Activated T-helper 2 cell treated with anti-CD3 and anti-CD28 coated beads, Interferon-gamma antibody, Interleukin-2, Interleukin-4, amounts not matched to agents 10 μg/mL and 5 μg/mL and 100 μg/mL, durations not matched to agents 14 hours and 24 hours and 36 hours (primary cell): ENCODE data around the gene PYDC1. TPM values are rescaled to one million over a fixed set of nuclear protein-coding genes. Genes with fewer than 3 reads are reported as not detected.
"Not testable (repeated sequence)": the region's sequence is repeated elsewhere in the genome, so short reads cannot be mapped to it uniquely, and the experiment has no call there.

Source experiments
- DNase-seq: peaks from one replicate; pipeline ENCODE4 v3.0.0; 2021; ENCODE audit warnings: low spot score
- H3K27ac Mint-ChIP-seq: one replicate; pipeline ENCODE4 v1.8.0; 2021; ENCODE audit warnings: mixed read lengths
- H3K27me3 Mint-ChIP-seq: one replicate; pipeline ENCODE4 v1.8.0; 2021; ENCODE audit warnings: low read depth, mixed read lengths
- H3K36me3 Mint-ChIP-seq: one replicate; pipeline ENCODE4 v1.8.0; 2021; ENCODE audit warnings: low read depth, mixed read lengths
- H3K4me1 Mint-ChIP-seq: one replicate; pipeline ENCODE4 v1.8.0; 2021; ENCODE audit warnings: low read depth, mixed read lengths
- H3K4me3 Mint-ChIP-seq: one replicate; pipeline ENCODE4 v1.8.0; 2021; ENCODE audit warnings: low read depth, mild to moderate bottlenecking, moderate library complexity, mixed read lengths
- H3K9me3 Mint-ChIP-seq: one replicate; pipeline ENCODE4 v1.8.0; 2021; ENCODE audit warnings: mixed read lengths
- intact Hi-C: fragments of 100-400 bp; cut with micrococcal nuclease; formaldehyde crosslinking; loops from one replicate; pipeline ENCODE4 v1.15.1; 2023
- total RNA-seq: library from RNA; stranded (reverse); gene quantifications from 2 replicates; pipeline ENCODE4 v1.2.3, GENCODE V29; 2022

PYDC1 gene
- total RNA-seq, 1 donor from 2014 or later = not detected

- no peaks in the 10 kb centered on the region for H3K9me3 Mint-ChIP-seq
- H3K4me1 Mint-ChIP-seq = peaks cover 35% of the 10 kb centered on the region
- intact Hi-C loops = loop anchor here (5.0 kb wide), 1 partner anchor 62 kb away; the partner anchor contains the start of gene KAT8
- peak overlapping the region; percentile 98 for H3K4me3 Mint-ChIP-seq
- no peak for DNase-seq
- H3K27ac Mint-ChIP-seq = peak overlapping the region; percentile 95
- no peaks in the 10 kb centered on the region for H3K27me3 Mint-ChIP-seq
- H3K36me3 Mint-ChIP-seq = peaks cover 37% of the 10 kb centered on the region
Measured at GRCh38 chr16:31179219-31179746, 37.7 kb downstream of the PYDC1 start.

- Mint-ChIP-seq H3K9me3 (no peaks in the 10 kb centered on the region), H3K27me3 (no peaks in the 10 kb centered on the region), H3K4me3 (peak overlapping the region; percentile 6), H3K36me3 (peaks cover 16% of the 10 kb centered on the region), H3K4me1 (peaks cover 15% of the 10 kb centered on the region), H3K27ac (peak overlapping the region; percentile 67)
- DNase-seq = peak; percentile 47
- intact Hi-C loops = loop anchor here (5.0 kb wide), 1 partner anchor 60 kb away; the partner anchor contains the start of gene KAT8
Measured at GRCh38 chr16:31177136-31177535, 39.8 kb downstream of the PYDC1 start.

- H3K27me3 Mint-ChIP-seq, H3K36me3 Mint-ChIP-seq, H3K4me1 Mint-ChIP-seq, H3K27ac Mint-ChIP-seq, H3K9me3 Mint-ChIP-seq, DNase-seq, intact Hi-C loops, H3K4me3 Mint-ChIP-seq: not testable (repeated sequence)
Measured at GRCh38 chr16:31170048-31170447, 46.9 kb downstream of the PYDC1 start.

GRCh38 chr16:31168848-31169247 lies 48.1 kb downstream of the PYDC1 start:
- no peaks in the 10 kb centered on the region for H3K27me3 Mint-ChIP-seq
- no peaks in the 10 kb centered on the region for H3K36me3 Mint-ChIP-seq
- no peak overlapping the region for H3K4me3 Mint-ChIP-seq
- no peaks in the 10 kb centered on the region for H3K9me3 Mint-ChIP-seq
- intact Hi-C loops = no loop called here
- no peak overlapping the region for H3K27ac Mint-ChIP-seq
- no peaks in the 10 kb centered on the region for H3K4me1 Mint-ChIP-seq
- no peak for DNase-seq

- H3K27me3 Mint-ChIP-seq = no peaks in the 10 kb centered on the region
- no peak for DNase-seq
- intact Hi-C loops = no loop called here
- H3K4me3 Mint-ChIP-seq = no peak overlapping the region
- H3K36me3 Mint-ChIP-seq = no peaks in the 10 kb centered on the region
- H3K4me1 Mint-ChIP-seq = no peaks in the 10 kb centered on the region
- H3K9me3 Mint-ChIP-seq = no peaks in the 10 kb centered on the region
- no peak overlapping the region for H3K27ac Mint-ChIP-seq
Measured at GRCh38 chr16:31167315-31167714, 49.6 kb downstream of the PYDC1 start.

Other genes with a start within 250 kb of the PYDC1 start
- gene HSD3B7, start 231.9 kb downstream of the PYDC1 start, total RNA-seq = 2.9 and 3.3 TPM in 2 replicates
- 0.57 and 0.97 TPM in 2 replicates for gene STX1B, start 206.5 kb downstream of the PYDC1 start, total RNA-seq
- 48.2 and 51.8 TPM in 2 replicates for gene STX4, start 183.6 kb downstream of the PYDC1 start, total RNA-seq
- 12.7 and 13.2 TPM in 2 replicates for gene ZNF668, start 142.9 kb downstream of the PYDC1 start, total RNA-seq
- 24.4 and 24.5 TPM in 2 replicates for gene ZNF646, start 142.7 kb downstream of the PYDC1 start, total RNA-seq
- 4.8 and 5.1 TPM in 2 replicates for gene PRSS53, start 128.2 kb downstream of the PYDC1 start, total RNA-seq
- 54.5 and 60.0 TPM in 2 replicates for gene VKORC1, start 122.3 kb downstream of the PYDC1 start, total RNA-seq
- gene BCKDK, start 108.7 kb downstream of the PYDC1 start, total RNA-seq = 47.5 and 50.0 TPM in 2 replicates
- gene KAT8, start 99.5 kb downstream of the PYDC1 start, total RNA-seq = 60.5 and 61.2 TPM in 2 replicates
- not detected in 2 replicates for gene PRSS8, start 81.4 kb downstream of the PYDC1 start, total RNA-seq
- gene PRSS36, start 67.1 kb downstream of the PYDC1 start, total RNA-seq = 0.07 and 0.14 TPM in 2 replicates
- 874 and 904 TPM in 2 replicates for gene FUS, start 37.0 kb downstream of the PYDC1 start, total RNA-seq
- gene PYCARD, start 14.4 kb downstream of the PYDC1 start, total RNA-seq = 15.1 and 15.3 TPM in 2 replicates
- gene TRIM72, start 3.0 kb downstream of the PYDC1 start, total RNA-seq = 0.11 TPM in 1 of 2 replicates, not detected in the other
- 7.0 and 8.4 TPM in 2 replicates for gene ITGAM, start 42.8 kb upstream of the PYDC1 start, total RNA-seq
- gene ITGAX, start 138.0 kb upstream of the PYDC1 start, total RNA-seq = 56.2 and 56.9 TPM in 2 replicates
- 0.18 and 0.21 TPM in 2 replicates for gene ITGAD, start 176.2 kb upstream of the PYDC1 start, total RNA-seq
- not detected in 2 replicates for gene COX6A2, start 211.2 kb upstream of the PYDC1 start, total RNA-seq
- 0.27 and 0.41 TPM in 2 replicates for gene ZNF843, start 225.7 kb upstream of the PYDC1 start, total RNA-seq
- gene ARMC5, start 242.4 kb upstream of the PYDC1 start, total RNA-seq = 10.5 and 10.6 TPM in 2 replicates